Small intestine (tissue), 7 donors: ENCODE results near the gene PPARA. TPM values are rescaled to one million over a fixed set of nuclear protein-coding genes. Genes with fewer than 3 reads are reported as not detected.

Experiments
- DNase-seq, 2 donors: peaks; one replicate each; pipeline versions ENCODE4 v3.0.0 to v3.0.0-alpha.2; 2013
- FAIRE-seq: peaks from 2 replicates; lab custom pipeline; 2012; peaks lifted over from hg19 to GRCh38; lab: Jason Lieb, UNC
- H3K27ac ChIP-seq, 3 donors: one replicate each; pipeline ENCODE4 v1.5.1; 2013; ENCODE audit warnings: low read length in 2 of 3, mild to moderate bottlenecking in 2 of 3, control low read depth in 1 of 3, inconsistent platforms in 1 of 3, low read depth in 1 of 3, moderate library complexity in 1 of 3
- H3K27me3 ChIP-seq, 3 donors: one replicate each; pipeline ENCODE4 v1.6.1; 2013; ENCODE audit warnings: low read length in 3 of 3, inconsistent platforms in 1 of 3; ENCODE audit not compliant: control insufficient read depth in 3 of 3, insufficient read depth in 3 of 3
- H3K36me3 ChIP-seq, 3 donors: one replicate each; pipeline ENCODE4 v1.6.1; 2013; ENCODE audit warnings: low read length in 3 of 3, inconsistent platforms in 1 of 3, low read depth in 1 of 3, mild to moderate bottlenecking in 1 of 3, moderate library complexity in 1 of 3; ENCODE audit not compliant: control insufficient read depth in 3 of 3, insufficient read depth in 2 of 3
- H3K4me1 ChIP-seq, 3 donors: one replicate each; pipeline ENCODE4 v1.6.1; 2013; ENCODE audit warnings: low read length in 2 of 3, inconsistent platforms in 1 of 3, low read depth in 1 of 3, mild to moderate bottlenecking in 1 of 3, moderate library complexity in 1 of 3; ENCODE audit not compliant: control insufficient read depth in 3 of 3, insufficient read depth in 2 of 3
- H3K4me3 ChIP-seq, 3 donors: one replicate each; pipeline ENCODE4 v1.5.1; 2013; ENCODE audit warnings: low read length in 3 of 3, control low read depth in 1 of 3, inconsistent platforms in 1 of 3, low read depth in 1 of 3, mild to moderate bottlenecking in 1 of 3, moderate library complexity in 1 of 3
- H3K9me3 ChIP-seq, 2 donors: one replicate each; pipeline ENCODE4 v1.6.1; 2013; ENCODE audit warnings: low read depth in 1 of 2, low read length in 1 of 2; ENCODE audit not compliant: control insufficient read depth in 2 of 2, insufficient read depth in 1 of 2
- WGBS, 3 donors: extraction: QIAGEN DNeasy Blood & Tissue Kit; methylation state at CpG; one replicate each; pipeline ENCODE4 v1.1.7; 2013; 5-methylcytosine and 5-hydroxymethylcytosine counted together
- polyA plus RNA-seq, 4 donors: library from polyadenylated mRNA; stranded (reverse) in 3 of 4; unstranded in 1 of 4; fragments of 200-250 nt in 3 of 4; fragments of 120-200 nt in 1 of 4; gene quantifications; one replicate each; pipeline versions ENCODE4 v1.2.1 to v1.2.3, GENCODE V29; 2013
- donor health status: healthy with polysubstance abuse.
- donor health status: control.
- donor health status: control.
- donor health status: Bipolar disorder and iron deficiency.
- donor health status: healthy.

PPARA gene
- polyA plus RNA-seq, 4 donors, result 19.9 to 53.6 (median 23.0) TPM

DNA sequence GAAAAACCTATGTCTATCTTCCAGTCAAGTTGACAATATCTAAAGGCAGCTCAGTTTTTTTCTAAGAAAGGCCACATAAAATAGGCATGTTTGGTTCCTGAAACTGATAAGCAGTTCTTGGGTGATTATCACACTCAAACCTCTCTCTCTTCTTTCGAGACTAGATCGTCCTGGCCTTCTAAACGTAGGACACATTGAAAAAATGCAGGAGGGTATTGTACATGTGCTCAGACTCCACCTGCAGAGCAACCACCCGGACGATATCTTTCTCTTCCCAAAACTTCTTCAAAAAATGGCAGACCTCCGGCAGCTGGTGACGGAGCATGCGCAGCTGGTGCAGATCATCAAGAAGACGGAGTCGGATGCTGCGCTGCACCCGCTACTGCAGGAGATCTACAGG is 84.6 kb downstream of the PPARA start:
- H3K9me3 ChIP-seq, result no peaks in the 10 kb centered on the region
- H3K4me3 ChIP-seq, result no peak overlapping the region
- no peaks in the 10 kb centered on the region for H3K27me3 ChIP-seq
- no peak overlapping the region for H3K27ac ChIP-seq
- FAIRE-seq, result no peak
- H3K36me3 ChIP-seq, result peaks cover 7 to 70% (median 19%) of the 10 kb centered on the region in 3 donors
- 91 to 94% (median 93%) methylated on average over 12 of the region's 12 CpGs for WGBS, 3 donors
- H3K4me1 ChIP-seq, result peaks cover 0 to 4% (median 0%) of the 10 kb centered on the region in 3 donors
- DNase-seq, result no peak

- Histone ChIP-seq H3K27me3 (no peaks in the 10 kb centered on the region), H3K36me3 (peaks cover 7 to 65% (median 15%) of the 10 kb centered on the region in 3 donors), H3K9me3 (no peaks in the 10 kb centered on the region), H3K4me1 (peaks cover 0 to 25% (median 2%) of the 10 kb centered on the region in 3 donors), H3K27ac (no peak overlapping the region), H3K4me3 (no peak overlapping the region)
- DNase-seq (no peak), FAIRE-seq (no peak)
- WGBS, 3 donors, result 79 to 91% (median 91%) methylated on average over 12 of the region's 12 CpGs
These were observed 87.3 kb downstream of the PPARA start for GRCh38 chr22:46237453-46238124.

DNA sequence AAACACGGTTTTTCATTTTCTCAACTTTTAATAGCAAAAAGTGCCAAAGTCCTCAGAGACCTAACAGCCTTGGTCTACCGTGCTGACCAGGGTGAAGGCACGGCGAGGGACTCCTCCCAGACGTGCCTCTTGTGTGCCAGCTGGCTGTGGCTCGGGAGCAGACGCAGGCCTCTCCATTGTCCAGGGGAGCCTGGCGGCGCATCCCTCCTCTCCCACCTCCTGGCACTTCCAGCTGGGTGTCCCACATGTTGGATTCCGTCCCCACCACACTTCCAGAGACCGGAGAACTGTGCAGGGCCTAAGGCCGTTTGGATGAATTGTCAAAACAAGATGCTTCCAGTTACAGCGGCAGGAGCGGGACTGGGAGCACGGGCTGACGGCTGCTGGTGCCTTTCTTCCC is 88.2 kb downstream of the PPARA start:
- H3K36me3 ChIP-seq, result peaks cover 7 to 65% (median 15%) of the 10 kb centered on the region in 3 donors
- H3K27ac ChIP-seq, result no peak overlapping the region
- WGBS, 3 donors, result 92 to 93% (median 93%) methylated on average over 15 to 16 of the region's 16 CpGs
- no peak for DNase-seq
- H3K4me1 ChIP-seq, result peaks cover 0 to 25% (median 2%) of the 10 kb centered on the region in 3 donors
- H3K27me3 ChIP-seq, result no peaks in the 10 kb centered on the region
- FAIRE-seq, result no peak
- H3K4me3 ChIP-seq, result no peak overlapping the region
- H3K9me3 ChIP-seq, result no peaks in the 10 kb centered on the region

DNA sequence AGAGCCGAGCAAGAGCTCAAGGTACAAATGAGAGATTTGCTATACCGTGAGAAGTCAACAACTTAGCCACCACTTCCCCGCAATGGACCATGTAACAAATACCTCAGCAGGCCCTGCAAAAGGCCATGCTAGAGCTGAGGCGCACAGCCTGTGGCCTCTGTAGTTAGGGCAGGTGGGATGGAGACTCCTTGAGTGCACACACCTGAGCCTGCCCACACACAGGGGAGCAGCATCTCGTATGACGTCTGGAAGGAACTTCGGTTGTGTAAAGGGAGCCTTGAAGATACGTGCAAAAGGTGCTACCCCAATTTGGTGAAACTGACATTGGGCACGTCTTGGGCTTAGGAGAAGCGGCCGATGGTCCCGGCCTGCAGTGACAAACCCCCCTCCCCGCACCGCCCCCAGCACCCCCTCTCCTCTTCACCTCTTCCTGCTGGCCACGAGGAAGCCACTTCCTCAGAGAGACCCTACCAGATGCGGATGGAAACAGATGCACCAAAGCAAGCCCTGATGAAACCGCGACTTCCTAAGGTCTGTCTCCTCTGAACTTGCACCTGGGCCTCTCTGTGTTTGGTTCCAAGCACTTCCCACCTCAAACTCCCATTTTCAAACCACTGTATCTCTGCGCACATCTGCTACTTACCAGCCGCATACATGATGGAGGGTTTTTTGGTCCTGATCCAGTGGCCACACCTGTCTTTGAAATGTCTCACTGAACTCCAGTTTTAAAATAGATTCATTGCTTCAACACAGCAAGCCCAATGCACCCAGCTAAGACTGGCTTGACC is 89.1 kb downstream of the PPARA start:
- Histone ChIP-seq H3K36me3 (peaks cover 7 to 65% (median 15%) of the 10 kb centered on the region in 3 donors), H3K4me1 (peaks cover 0 to 25% (median 2%) of the 10 kb centered on the region in 3 donors), H3K9me3 (no peaks in the 10 kb centered on the region), H3K27ac (peak overlapping the region in 2 of 3 donors; percentile 16 to 22), H3K27me3 (no peaks in the 10 kb centered on the region), H3K4me3 (no peak overlapping the region)
- DNase-seq, result peak in 1 of 2 donors; percentile 19
- WGBS, 3 donors, result 73 to 87% (median 74%) methylated on average over 20 of the region's 20 CpGs
- FAIRE-seq, result no peak

GRCh38 chr22:46240073-46240472 is 89.7 kb downstream of the PPARA start:
- H3K9me3 ChIP-seq, result no peaks in the 10 kb centered on the region

DNA sequence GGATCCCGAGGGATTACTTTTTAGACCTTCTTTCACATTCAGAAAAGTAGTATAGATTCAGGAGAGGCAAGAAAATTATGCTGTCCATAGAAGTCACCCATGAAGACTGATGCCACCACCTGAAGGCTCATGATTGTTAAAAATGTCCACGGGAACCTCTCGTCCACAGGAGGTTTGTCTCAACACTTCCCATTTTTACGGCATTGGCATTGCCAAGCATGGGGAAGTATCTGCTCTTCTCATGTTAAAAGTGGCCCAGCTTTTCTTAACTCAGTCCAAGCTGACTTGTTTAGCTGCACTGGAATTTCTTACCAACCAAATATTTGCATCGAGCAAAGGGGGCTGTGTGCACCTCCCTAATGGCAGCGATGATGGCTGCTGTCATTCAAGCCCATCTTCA is 90.2 kb downstream of the PPARA start:
- H3K4me1 ChIP-seq, result peaks cover 0 to 25% (median 2%) of the 10 kb centered on the region in 3 donors
- DNase-seq (no peak), FAIRE-seq (no peak)
- no peak overlapping the region for H3K4me3 ChIP-seq
- no peaks in the 10 kb centered on the region for H3K27me3 ChIP-seq
- 84 to 95% (median 85%) methylated on average over 6 of the region's 6 CpGs for WGBS, 3 donors
- peaks cover 7 to 71% (median 15%) of the 10 kb centered on the region in 3 donors for H3K36me3 ChIP-seq
- peak overlapping the region in 2 of 3 donors; percentile 16 for H3K27ac ChIP-seq
- H3K9me3 ChIP-seq, result no peaks in the 10 kb centered on the region

More at GRCh38 chr22:46240073-46240472, 89.7 kb downstream of the PPARA start:
- no peak for FAIRE-seq
- Histone ChIP-seq H3K4me3 (no peak overlapping the region), H3K36me3 (peaks cover 7 to 69% (median 15%) of the 10 kb centered on the region in 3 donors), H3K4me1 (peaks cover 0 to 25% (median 2%) of the 10 kb centered on the region in 3 donors), H3K27ac (peak overlapping the region in 2 of 3 donors; percentile 16), H3K27me3 (no peaks in the 10 kb centered on the region)
- no peak for DNase-seq
- WGBS, 3 donors, result 74 to 91% (median 90%) methylated on average over 2 of the region's 2 CpGs

DNA sequence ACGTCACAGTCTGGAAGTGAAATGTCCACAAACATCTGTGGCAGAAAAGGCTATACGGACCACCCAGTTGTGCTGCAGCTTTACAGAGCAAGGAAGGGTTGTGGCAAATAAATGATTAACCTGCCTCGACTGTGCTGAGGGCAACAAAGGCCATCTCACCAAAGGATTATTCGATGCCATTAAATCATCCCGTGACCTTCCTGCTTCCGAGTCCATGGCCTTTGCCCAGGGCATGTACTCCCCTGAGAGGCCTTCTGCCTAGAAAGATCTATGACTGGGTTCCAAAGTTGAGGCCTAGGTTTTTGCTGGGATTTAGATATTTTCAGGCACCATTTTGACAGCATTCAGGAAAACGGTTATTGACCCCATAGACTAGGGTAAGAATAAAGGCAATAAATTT is 90.6 kb downstream of the PPARA start:
- Histone ChIP-seq H3K27me3 (no peaks in the 10 kb centered on the region), H3K36me3 (peaks cover 7 to 73% (median 15%) of the 10 kb centered on the region in 3 donors), H3K27ac (peak overlapping the region in 1 of 3 donors; percentile 59), H3K4me3 (no peak overlapping the region), H3K9me3 (no peaks in the 10 kb centered on the region), H3K4me1 (peaks cover 0 to 27% (median 2%) of the 10 kb centered on the region in 3 donors)
- WGBS, 3 donors, result 38 to 71% (median 59%) methylated on average over 7 of the region's 7 CpGs
- FAIRE-seq (no peak), DNase-seq (peak; percentile 83 to 88)

GRCh38 chr22:46241396-46242007 is 91.2 kb downstream of the PPARA start:
- Histone ChIP-seq H3K9me3 (no peaks in the 10 kb centered on the region), H3K4me3 (no peak overlapping the region), H3K27me3 (no peaks in the 10 kb centered on the region), H3K4me1 (peaks cover 0 to 27% (median 2%) of the 10 kb centered on the region in 3 donors), H3K36me3 (peaks cover 4 to 72% (median 10%) of the 10 kb centered on the region in 3 donors), H3K27ac (peak overlapping the region in 1 of 3 donors; percentile 59)
- 61 to 69% (median 67%) methylated on average over 5 of the region's 5 CpGs for WGBS, 3 donors
- FAIRE-seq (no peak), DNase-seq (no peak)
